ENCODE results near the gene STEAP2.
A peak's percentile ranks its signal among the peaks of the same experiment; 100 is the strongest.
"Not testable (repeated sequence)": the region's sequence is repeated elsewhere in the genome, so short reads cannot be mapped to it uniquely, and the experiment has no call there.

Gene STEAP2

DNA sequence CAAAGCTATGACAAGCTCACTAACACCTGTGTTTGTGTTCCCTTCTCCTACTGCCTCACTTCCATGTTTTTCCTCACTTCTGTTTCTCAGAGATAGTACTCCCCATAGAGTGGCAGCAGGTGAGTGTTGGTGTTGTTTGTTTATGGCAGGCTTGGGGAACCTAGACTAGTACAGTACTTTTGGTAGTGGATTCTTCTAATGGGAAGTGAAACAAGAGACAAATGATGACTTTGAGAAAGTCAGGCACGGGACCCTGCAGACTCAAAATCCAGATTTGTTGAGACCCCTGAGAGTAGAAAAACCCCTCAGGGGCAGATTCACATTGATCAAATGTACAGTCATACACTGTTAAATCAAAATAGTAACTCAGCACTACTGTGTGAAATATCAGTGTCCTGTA, 27.0 kb downstream of the STEAP2 start:
- no peak for DNase-seq

DNA sequence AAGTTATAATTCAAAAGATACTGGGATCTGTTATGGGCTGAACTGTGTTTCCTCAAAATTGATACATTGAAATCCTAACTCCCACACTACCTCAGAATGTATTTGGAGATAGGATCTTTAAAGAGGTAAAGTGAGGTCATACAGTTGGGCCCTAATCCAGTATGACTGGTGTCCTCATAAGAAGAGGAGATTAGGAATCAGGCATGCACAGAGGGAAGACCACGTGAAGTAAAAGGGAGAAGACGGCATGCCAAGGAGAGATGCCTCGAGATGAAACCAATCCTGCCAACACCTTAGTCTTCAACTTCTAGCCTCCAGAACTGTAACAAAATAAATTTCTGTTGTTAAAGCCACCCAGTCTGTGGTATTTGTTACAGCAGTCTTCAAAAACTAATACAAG, 27.5 kb downstream of the STEAP2 start:
- DNase-seq, result no peak

DNA sequence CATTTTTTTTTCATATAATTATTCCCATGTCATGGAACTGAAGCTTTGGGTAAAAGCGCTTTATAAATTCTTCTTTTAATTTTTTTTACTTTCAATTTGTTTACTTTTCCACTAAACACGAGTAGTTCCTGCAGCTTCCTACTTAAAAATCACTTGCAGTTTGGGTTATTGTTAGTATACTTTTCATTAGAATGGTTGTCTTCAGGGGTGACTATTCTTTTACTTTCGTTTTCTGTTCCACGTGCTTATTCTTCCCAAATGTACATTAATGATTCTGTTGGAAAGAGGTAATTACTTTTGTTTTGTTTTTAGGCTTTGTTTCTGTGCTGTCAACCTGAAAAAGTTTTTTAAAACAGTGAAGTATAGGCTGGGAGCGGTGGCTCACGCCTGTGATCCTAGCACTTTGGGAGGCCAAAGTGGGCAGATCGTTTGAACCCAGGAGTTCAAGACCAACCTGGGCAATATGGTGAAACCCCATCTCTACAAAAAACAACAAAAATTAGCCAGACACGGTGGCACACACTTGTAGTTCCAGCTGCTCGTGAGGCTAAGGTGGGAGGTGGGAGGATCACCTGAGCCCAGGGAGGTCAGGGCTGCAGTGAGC, 28.2 kb downstream of the STEAP2 start:
- no peak for DNase-seq

DNA sequence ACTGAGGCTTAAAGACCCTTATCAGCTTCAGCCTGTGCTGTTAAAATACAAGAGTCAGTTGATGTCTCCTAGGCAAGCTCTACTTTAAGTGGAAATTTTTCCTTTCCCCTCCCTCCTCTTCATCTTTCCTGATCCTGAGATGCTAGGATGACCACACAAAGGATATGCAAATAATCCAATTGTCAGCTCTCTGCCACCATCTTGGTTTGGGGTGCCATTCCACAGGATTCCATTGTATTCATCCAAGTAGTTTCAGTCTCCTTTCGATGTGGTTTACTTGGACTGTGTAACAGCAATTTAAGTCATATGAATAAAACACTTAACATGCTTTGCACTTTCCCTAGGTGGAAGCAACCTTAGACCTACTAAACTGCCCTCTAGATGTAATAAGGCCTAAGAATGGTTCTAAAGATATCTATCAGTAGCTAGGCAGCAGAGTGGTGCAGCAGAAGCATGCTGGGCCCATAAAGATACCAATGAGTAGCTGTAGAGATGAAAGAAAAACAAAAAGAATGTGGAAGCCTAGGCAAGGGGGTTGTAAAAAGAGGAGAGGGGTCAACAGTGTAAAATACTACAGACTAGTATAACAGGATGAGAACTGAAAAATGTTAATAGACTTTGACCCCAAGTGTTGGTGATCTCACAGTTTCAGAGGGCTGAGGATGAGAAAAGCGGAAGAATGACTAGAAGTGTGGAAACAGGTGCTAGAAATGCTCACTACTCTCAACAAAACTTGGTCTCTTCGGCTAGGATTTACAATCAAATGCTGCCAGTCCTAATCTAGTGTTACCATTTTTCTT, 31.0 kb downstream of the STEAP2 start:
- no peak for DNase-seq

DNA sequence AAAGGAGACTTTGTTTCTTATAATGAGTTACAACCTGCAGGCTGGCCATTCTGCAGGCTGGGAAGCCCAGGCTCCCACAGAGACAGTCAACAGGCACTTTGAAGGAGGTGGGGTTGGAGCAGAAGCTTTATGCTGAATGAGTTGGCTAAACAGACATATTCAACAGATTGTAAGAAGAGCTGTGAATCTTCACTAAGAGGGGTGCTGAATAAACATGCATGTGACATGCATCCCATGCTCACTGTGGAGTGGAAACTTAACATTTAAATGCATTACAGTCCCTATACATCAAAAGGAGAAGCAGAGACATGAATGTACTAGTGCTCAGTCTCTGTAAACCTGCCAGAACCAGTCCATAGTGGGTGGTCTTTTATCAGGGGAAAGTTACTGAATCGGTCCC, 32.0 kb downstream of the STEAP2 start:
- no peak for DNase-seq

DNA sequence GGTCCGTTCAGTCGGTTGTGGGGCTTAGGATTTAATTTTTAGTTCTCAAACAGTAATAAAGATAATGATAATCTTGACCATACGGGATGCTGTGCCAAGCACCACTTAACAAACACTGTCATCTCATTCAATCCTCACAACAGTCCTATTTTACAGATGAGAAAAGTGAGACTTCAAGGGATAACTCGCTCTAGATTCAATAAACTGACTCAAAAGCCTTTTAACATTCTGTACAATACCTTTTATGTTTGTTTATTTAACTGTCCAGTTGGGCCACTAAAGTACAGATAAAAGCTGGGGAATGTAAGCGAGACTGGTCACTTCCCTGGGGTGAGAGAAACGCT, 33.0 kb downstream of the STEAP2 start:
- DNase-seq, result no peak

DNA sequence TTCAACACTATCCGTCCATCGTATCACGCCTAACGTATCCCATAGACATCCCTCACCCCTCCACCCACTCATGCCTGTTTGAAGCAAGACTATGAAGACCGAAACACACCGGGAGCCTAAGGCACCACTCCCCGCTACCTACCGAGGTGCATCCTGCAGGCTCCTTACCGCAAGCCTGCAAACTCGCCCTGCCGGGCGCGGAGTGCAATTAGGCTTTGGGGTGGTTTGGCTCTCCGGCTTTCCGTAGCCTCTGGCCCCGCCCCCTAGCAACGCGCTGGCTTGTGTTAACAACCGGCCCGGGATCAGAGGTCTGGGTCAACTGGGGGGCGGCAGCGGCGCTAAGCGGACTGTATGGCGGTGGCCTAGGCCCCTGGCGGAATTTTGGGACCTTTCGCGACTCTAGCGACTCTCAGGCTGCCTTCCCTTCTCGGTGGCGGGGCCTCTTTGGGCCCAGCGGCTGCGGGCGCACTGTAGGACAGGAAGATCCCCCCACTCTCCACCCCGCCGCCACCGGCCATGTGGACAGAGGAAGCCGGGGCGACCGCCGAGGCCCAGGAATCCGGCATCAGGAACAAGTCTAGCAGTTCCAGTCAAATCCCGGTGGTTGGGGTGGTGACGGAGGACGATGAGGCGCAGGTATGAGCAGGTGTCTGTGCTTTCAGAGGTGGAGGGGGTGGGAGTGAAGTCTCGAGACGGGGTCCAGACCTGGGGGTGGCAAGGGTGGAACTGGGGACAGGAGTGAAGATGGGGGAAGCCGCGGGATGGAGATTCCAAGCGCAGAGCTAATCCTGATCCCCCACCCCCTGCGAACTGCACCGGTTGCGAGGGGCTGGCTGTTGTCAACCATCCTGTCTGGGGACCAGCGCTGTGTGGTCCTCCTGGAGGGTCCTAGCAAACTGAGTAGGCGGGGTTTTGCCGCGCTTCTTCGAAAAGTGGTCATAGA, 33.6 kb downstream of the STEAP2 start, which contains the start of gene CFAP69:
CFAP69 (plus strand) TSS at position 266 of the 943 bp plus-strand sequence; CDS start at position 517, 251 bp downstream.
- peak; percentile 88 for DNase-seq

DNA sequence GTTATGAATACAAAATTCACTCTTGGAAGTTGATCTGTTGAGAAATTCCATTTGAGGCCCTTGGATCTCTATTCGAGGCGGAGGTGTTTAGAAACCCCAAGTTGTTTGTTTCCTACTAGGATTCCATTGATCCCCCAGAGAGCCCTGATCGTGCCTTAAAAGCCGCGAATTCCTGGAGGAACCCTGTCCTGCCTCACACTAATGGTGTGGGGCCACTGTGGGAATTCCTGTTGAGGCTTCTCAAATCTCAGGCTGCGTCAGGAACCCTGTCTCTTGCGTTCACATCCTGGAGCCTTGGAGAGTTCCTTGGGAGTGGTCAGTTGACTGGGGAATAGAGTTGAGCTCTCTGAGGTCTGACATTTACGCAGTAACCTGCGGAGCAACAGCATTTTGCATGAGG, 34.6 kb downstream of the STEAP2 start:
- DNase-seq, result no peak

DNA sequence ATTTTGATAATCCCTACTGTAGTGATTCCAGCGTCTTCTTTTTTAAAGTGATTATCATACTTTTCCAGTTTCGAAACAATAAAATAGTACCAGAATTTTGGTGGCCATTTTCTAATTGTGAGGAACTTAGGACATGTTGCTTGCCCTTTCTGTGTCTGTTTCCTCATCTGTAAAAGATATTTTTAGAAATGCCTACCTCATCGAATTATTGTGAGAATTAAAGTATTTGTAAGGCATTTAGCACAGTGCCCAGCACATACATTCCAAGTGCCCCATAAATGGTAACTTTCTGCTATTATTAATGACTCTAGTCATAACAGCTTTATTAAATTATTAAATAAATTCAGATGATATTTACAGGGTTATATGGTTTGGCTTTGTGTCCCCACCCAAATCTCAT, 37.2 kb downstream of the STEAP2 start:
- no peak for DNase-seq

DNA sequence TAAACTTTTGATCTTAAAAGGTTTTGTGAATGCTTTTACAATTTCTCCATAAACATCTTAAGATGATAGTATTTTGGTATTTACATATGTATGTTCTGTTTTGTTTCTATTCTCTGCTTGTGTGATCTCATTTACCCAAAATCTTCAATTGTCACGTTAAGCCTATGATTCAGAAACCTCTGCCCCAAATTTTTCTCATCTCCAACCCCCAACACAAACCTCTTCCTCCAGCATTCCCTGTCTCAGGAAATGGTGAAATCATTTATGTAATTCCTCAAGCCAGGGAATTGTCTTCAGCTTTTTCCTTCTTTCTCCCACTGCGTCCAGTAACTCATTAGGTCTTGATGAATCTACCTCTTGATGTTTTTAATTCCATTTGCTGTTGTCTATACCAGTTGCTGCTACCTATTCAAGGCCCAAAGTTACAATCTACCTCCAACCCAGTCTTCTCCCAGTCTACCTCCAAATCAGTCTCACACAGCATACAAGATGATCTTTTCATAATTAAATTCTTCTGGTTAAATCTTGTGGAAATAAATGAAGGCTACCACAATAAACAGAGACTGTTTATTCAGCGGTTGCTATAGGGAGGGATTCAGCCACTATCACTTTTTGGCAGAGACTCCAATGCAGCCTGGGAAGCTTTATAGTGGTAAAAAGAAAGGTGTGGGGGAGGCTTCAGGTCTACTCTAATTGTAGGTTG, 39.2 kb downstream of the STEAP2 start:
- no peak for DNase-seq

DNA sequence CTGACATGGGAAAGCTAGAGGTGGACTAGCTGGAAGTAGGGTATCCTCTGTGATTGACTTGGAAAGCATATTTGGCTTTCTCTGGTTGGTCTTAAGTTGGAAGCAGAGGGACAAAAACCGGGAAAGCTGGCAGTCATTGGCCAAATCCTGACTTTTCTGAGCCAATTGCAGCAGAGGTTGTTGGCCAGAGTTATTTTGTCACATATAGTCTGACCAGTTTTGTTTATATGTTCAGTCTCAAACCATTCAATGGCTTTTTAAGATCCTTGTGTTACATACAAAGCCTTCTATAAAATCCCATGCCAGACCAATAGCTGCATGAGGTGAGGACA, 39.7 kb downstream of the STEAP2 start:
- DNase-seq, result no peak

DNA sequence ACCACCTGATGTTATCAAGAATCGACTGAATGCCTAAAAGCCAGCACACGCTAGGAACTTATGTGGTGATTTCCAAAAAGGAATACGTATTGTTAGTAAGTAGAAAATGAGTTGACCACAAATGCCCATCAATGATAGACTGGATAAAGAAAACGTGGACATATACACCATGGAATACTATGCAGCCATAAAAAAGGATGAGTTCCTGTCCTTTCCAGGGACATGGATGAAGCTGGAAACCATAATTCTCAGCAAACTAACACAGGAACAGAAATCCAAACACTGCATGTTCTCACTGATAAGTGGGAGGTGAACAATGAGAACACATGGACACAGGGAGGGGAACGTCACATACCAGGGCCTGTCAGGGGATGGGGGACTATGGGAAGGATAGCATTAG, 44.5 kb downstream of the STEAP2 start:
- DNase-seq, result not testable (repeated sequence)

DNA sequence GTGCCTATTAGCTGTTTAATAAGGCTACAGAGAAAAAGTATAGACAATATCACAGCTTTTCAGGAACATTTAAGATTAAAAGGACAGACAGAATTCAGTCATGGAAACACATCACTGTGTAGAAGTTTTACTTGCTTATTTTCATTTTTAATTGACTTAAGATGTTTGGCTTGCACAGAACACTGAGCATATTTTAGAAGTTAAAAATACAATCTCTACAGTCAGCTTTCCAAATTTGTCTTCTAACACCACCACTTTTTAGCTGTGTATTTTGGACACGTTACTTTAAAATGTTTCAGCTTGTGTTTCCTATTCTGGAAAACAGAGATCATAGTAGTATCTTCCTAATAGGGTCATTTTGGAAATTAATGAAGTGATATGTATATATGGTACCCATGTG, 45.2 kb downstream of the STEAP2 start:
- no peak for DNase-seq

DNA sequence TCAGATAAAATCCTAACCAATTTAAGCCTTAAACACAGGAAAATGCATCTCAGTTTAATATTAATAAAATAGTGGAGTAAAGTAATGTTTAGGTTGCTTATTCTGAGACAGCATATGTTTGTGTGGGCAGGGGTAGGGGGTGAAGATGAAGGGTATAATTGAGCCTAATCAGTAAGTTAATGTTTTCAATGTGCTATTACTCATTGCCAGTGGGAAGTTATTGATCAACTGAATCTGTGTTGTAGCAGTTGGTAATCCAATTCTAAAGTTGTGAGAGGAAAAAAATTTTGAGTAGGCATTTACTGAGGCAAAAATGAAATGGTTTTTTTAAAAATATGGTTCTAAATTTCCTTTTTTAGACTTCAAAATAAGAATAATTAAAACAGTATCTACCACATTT, 49.9 kb downstream of the STEAP2 start:
- DNase-seq, result no peak

DNA sequence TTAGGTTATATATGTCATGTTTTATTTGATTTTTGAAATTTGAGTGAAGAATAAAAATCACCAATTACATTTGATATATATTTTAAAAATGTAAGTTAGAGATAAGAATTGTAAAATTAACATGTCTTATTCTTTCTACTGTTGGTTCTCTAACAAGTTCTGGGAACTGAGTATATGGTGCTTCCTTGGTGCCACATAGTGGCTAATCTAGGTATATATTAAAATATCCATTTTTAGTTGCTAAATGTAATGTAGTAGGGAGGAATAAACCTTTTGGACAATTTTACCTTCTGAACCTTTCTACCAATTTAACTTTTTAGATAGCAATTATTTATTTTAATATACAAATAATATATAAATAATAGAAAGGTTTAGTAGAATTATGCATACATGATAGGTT, 50.9 kb downstream of the STEAP2 start:
- no peak for DNase-seq

DNA sequence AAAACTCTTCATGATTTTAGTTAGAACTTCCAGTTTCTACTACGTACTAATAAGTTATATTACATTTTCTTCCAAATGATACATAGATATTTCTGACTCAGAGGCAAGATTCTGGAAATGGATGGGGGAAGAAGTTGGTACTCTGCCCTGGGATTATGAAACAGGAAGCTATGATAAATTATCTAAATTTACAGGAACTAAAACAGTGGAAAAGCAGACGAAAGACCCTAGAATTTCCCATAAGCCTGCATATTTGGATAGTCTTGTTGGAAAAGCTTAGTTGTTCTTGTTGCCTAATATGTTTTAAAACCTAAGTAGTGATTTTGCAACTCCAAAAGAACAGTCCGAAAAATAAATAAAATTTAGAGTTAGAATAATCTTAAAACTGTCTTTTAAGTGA, 55.3 kb downstream of the STEAP2 start:
- DNase-seq, result no peak

DNA sequence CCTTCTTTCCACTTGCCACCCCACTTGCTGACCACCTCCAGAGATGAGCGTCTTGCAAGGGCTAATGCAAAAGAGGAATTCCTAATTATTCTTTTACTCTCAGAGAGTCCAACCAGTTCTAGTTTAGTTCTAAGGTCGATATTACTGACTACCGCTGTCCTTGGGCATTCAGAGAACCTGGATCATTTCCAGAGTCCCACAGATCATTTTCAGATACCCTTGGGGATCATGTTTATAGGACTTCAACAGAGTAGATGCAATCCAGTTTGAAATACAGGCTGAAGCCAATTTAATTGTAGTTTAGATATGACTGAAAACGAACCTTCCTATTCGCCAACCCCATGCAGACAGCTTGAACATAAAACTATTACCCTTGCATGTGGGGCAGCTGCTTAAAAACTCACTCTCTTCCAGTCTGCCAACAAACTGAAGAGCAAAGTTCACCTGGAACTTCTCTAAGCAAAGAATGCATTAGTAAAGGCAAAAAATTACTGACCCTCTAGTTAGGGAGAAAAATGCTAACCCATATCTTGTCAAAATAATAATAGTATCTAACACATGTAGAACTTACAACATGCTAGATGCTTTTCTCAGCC, 55.8 kb downstream of the STEAP2 start:
- DNase-seq, result no peak

DNA sequence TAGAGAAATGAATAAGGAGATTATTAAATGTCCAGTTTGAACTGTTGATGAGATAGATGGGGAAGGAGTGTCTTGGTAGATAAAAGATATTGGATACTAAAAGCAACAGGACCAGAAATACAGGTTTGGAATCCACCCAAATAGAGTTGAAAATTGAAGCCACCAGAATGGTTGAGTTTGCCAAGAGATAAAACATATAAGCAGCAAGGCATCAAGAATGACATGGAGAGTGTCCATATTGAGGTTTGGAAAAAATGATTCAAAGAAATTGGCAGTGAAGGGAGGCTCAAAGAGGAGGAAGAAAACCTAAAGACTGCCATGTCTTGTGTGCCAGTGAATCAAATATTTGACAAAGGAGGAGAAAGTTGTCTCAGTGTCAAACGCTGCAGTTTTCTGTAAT, 57.6 kb downstream of the STEAP2 start:
- DNase-seq, result no peak

DNA sequence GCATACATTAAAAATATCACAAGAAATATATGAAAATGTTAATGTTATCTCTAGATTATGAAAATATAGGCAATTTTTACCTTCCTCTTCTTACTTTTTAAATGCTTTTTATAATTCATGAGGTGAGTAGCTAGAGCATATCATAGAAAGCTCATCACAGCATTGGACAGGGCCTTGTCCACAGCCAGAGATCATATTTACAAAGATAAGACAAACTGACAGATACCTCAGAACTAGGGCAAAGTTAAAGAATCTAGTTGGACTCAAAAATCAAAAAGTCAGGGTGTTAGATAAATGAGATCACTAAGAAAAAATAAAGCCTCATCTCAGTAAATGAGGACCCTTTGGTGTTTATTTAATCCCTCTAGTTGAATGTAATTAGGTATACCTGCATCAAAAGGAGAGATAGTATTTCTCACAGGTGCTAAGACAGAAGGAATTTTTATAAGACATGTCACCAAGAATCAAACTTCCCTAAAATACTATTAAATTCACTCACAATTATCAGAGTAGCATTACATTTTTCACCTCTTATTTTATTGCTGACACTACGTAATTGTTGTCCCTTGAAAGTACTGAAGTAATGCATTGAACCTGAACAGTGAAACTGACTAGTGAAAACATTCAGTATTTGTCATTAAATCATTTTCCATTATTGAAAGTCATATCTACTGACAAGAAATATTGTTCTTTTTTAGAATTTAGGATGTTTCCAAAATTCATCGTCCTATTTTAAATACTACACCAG, 59.1 kb downstream of the STEAP2 start:
- no peak for DNase-seq

DNA sequence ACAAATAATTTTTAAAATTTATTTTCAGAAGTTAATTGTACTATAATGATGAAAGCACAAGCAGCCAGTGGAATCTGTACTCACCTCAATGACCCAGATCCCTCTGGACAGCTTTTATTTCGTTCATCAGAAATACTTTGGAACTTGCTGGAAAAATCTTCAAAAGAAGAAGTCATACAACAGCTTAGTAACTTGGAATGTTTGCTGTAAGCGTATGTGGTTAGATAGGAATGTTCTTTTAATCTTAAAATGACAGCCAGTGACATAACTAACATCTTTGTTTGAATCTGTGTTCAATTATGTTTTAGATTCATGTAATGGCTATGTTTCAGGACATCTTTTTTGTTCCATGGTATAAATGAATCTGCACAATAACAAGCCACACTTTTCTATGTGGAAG, 60.2 kb downstream of the STEAP2 start:
- no peak for DNase-seq

DNA sequence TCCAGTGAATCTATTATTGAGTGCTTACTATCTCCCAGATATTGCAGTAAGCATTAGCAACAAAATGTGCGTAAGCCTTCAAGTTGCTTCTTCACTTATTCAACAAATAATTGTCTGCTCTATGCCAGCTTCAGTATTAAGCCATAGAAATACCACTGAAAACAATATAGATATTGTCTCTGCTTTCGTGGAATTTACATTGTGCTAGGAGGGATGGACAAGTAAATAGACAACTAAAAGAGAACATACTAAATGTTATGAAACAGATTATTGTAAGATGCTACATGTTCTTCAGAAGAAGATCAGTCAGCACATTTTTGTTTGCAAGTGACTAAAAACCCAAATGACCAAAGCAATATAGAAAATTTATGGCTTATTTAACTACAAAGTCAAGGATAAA, 60.7 kb downstream of the STEAP2 start:
- DNase-seq, result no peak

DNA sequence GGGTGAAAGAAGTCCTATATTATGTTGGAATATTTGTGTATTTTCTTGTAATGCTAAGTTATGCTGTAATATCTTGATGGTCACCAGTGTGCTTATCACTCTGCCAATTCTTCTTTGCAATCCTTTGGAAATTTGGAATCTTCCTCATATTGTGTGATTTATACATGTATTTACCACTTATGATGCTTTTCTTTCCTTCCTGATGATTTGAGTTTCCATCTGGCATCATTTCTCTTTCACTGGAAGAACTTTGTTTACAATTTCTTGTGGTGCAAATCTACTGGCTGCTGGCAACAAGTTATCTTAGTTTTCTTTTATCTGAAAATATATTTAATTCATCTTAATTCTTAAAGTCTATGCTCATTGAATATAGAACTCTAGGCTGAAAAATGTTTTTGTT, 62.6 kb downstream of the STEAP2 start:
- no peak for DNase-seq
